IPS-NIHi7 (cell line): ENCODE results near the gene SMARCAD1.
"Not testable (repeated sequence)": the region's sequence is repeated elsewhere in the genome, so short reads cannot be mapped to it uniquely, and the experiment has no call there.

Experiments
- DNase-seq: peaks from one replicate; pipeline ENCODE4 v3.0.0; 2012; ENCODE audit warnings: mixed read lengths; ENCODE audit errors: extremely low spot score

Gene SMARCAD1

GRCh38 chr4:94232519-94232918 is 24.9 kb downstream of the SMARCAD1 start:
- DNase-seq, result no peak

- DNase-seq, result no peak
Measured at GRCh38 chr4:94235825-94236224, 28.2 kb downstream of the SMARCAD1 start.

- DNase-seq, result no peak
Measured at GRCh38 chr4:94237271-94237670, 29.6 kb downstream of the SMARCAD1 start.

GRCh38 chr4:94238160-94238559 is 30.5 kb downstream of the SMARCAD1 start:
- no peak for DNase-seq

- no peak for DNase-seq
Measured at GRCh38 chr4:94240384-94240783, 32.7 kb downstream of the SMARCAD1 start.

GRCh38 chr4:94244087-94244828 is 36.6 kb downstream of the SMARCAD1 start:
- DNase-seq, result no peak

- no peak for DNase-seq
Measured at GRCh38 chr4:94244829-94245185, 37.1 kb downstream of the SMARCAD1 start.

GRCh38 chr4:94251094-94251493 is 43.4 kb downstream of the SMARCAD1 start:
- no peak for DNase-seq

- no peak for DNase-seq
Measured at GRCh38 chr4:94253036-94253435, 45.4 kb downstream of the SMARCAD1 start.

GRCh38 chr4:94256144-94256783 is 48.6 kb downstream of the SMARCAD1 start:
- no peak for DNase-seq

- DNase-seq, result no peak
Measured at GRCh38 chr4:94256828-94257227, 49.2 kb downstream of the SMARCAD1 start.

- DNase-seq, result no peak
Measured at GRCh38 chr4:94262163-94263016, 54.7 kb downstream of the SMARCAD1 start.

- no peak for DNase-seq
Measured at GRCh38 chr4:94267037-94267436, 59.4 kb downstream of the SMARCAD1 start.

- DNase-seq, result no peak
Measured at GRCh38 chr4:94271248-94271647, 63.6 kb downstream of the SMARCAD1 start.

GRCh38 chr4:94274912-94275311 is 67.2 kb downstream of the SMARCAD1 start:
- DNase-seq, result no peak

GRCh38 chr4:94276204-94276603 is 68.5 kb downstream of the SMARCAD1 start:
- DNase-seq, result no peak

- DNase-seq, result no peak
Measured at GRCh38 chr4:94277534-94277933, 69.9 kb downstream of the SMARCAD1 start.

- DNase-seq, result no peak
Measured at GRCh38 chr4:94278781-94279180, 71.1 kb downstream of the SMARCAD1 start.

GRCh38 chr4:94284889-94285288 is 77.2 kb downstream of the SMARCAD1 start:
- DNase-seq, result no peak

GRCh38 chr4:94285666-94286065 is 78.0 kb downstream of the SMARCAD1 start:
- no peak for DNase-seq

GRCh38 chr4:94290245-94290644 is 82.6 kb downstream of the SMARCAD1 start:
- DNase-seq, result no peak

- DNase-seq, result not testable (repeated sequence)
Measured at GRCh38 chr4:94293981-94294380, 86.3 kb downstream of the SMARCAD1 start.

GRCh38 chr4:94295473-94295872 is 87.8 kb downstream of the SMARCAD1 start:
- not testable (repeated sequence) for DNase-seq
